ENCODE measurements around the gene KCNAB2. TPM values are rescaled to one million over a fixed set of nuclear protein-coding genes. Genes with fewer than 3 reads are reported as not detected.
"Not testable (repeated sequence)": the region's sequence is repeated elsewhere in the genome, so short reads cannot be mapped to it uniquely, and the experiment has no call there.

Gene KCNAB2
- total RNA-seq, 1 donor from 2014 or later = 8.8 TPM

DNA sequence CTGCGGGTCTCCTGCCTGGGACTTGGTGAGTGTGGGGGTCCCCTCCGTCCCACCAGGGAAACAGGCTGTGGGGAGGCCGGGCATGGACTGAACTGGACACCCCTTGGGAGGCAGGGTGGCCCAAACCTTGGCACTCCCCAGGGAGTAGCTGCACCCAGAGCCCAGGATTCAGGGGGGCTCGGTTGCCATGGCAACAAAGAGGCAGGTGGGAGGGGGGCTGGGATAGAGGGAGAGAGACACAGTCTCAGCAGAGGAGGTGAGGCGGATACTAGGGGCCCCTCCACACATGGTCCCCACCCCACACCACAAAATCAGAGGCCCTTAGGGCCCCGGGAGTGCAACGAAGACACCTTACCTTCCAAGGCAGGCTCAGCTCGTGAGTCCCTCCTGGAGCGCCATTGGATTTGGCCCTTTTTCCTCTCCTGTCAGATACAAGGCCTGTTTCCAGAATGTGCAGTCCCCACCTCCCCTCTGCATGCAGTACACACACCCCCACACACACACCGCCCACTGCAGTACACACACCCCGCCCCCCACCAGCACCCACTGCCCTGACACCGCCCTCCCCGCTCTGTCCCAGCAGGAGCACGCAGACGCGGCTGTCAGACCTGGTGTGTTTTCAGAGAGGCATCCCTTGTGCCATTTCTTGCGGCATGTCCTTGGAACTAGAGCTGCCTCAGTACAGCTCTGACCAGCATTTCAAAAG lies 27.2 kb downstream of the KCNAB2 start:
- H3K9me3 ChIP-seq = no peaks in the 10 kb centered on the region
- no peaks in the 10 kb centered on the region for H3K4me1 ChIP-seq
- no peak for DNase-seq (ENCODE audit: extremely low spot score in 2 of 2)
- H3K4me3 ChIP-seq = no peak overlapping the region
- H3K36me3 ChIP-seq = no peaks in the 10 kb centered on the region
- no peak for TF ChIP-seq POLR2AphosphoS5 (IDR thresholded peaks at IDR 0.05; ENCODE audit: insufficient read depth in 1 of 2, low read depth in 1 of 2)
- TF ChIP-seq POLR2A (IDR thresholded peaks at IDR 0.05) = no peak
- TF ChIP-seq, protein P1, sequence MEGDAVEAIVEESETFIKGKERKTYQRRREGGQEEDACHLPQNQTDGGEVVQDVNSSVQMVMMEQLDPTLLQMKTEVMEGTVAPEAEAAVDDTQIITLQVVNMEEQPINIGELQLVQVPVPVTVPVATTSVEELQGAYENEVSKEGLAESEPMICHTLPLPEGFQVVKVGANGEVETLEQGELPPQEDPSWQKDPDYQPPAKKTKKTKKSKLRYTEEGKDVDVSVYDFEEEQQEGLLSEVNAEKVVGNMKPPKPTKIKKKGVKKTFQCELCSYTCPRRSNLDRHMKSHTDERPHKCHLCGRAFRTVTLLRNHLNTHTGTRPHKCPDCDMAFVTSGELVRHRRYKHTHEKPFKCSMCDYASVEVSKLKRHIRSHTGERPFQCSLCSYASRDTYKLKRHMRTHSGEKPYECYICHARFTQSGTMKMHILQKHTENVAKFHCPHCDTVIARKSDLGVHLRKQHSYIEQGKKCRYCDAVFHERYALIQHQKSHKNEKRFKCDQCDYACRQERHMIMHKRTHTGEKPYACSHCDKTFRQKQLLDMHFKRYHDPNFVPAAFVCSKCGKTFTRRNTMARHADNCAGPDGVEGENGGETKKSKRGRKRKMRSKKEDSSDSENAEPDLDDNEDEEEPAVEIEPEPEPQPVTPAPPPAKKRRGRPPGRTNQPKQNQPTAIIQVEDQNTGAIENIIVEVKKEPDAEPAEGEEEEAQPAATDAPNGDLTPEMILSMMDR (IDR thresholded peaks at IDR 0.05) = no peak
- H3K27ac ChIP-seq = no peak overlapping the region
- intact Hi-C loops (cut with DNase I) = no loop called here
- no peaks in the 10 kb centered on the region for H3K27me3 ChIP-seq

GRCh38 chr1:6073480-6074053 lies 27.9 kb downstream of the KCNAB2 start:
- Histone ChIP-seq H3K27ac (no peak overlapping the region), H3K36me3 (no peaks in the 10 kb centered on the region), H3K4me3 (no peak overlapping the region), H3K9me3 (no peaks in the 10 kb centered on the region), H3K27me3 (no peaks in the 10 kb centered on the region), H3K4me1 (no peaks in the 10 kb centered on the region)
- intact Hi-C loops (cut with DNase I) = no loop called here
- DNase-seq (ENCODE audit: extremely low spot score in 2 of 2) = no peak
- TF ChIP-seq POLR2A (IDR thresholded peaks at IDR 0.05) (no peak), POLR2AphosphoS5 (IDR thresholded peaks at IDR 0.05; ENCODE audit: insufficient read depth in 1 of 2, low read depth in 1 of 2) (no peak)
- TF ChIP-seq, protein P1 (IDR thresholded peaks at IDR 0.05) = no peak

DNA sequence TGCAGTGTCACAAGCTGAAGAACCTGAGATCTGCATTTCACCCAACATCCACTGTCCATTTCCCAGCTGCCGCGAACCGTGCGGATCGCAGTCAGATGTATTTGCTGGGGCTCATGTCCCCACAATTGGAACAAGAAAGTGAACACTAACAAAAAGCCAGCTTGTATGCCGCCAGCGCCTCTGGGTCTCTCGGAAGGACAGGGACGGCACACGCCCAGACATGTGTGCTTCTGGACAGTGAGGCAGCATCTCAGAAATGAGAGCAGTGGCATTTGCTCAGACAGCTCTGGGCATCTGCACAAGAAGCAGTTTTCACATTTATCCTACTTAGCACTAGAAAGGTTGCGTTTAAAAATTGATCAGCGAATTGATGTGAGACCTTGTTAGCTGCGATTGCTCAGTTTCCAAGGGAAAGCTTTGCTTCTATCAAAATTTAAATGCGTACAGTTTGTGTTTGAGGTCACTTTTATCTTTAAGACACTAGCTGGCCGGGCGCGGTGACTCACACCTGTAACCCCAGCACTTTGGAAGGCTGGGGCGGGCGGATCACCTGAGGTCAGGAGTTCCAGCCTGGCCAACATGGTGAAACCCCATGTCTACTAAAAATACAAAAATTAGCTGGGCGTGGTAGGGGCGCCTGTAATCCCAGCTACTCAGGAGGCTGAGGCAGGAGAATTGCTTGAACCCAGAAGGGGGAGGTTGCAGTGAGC lies 28.7 kb downstream of the KCNAB2 start:
- DNase-seq (ENCODE audit: extremely low spot score in 2 of 2) = no peak
- H3K36me3 ChIP-seq = no peaks in the 10 kb centered on the region
- TF ChIP-seq POLR2AphosphoS5 (IDR thresholded peaks at IDR 0.05; ENCODE audit: insufficient read depth in 1 of 2, low read depth in 1 of 2) (no peak), POLR2A (IDR thresholded peaks at IDR 0.05) (no peak)
- TF ChIP-seq, protein P1 (IDR thresholded peaks at IDR 0.05) = no peak
- no peaks in the 10 kb centered on the region for H3K27me3 ChIP-seq
- no peak overlapping the region for H3K27ac ChIP-seq
- intact Hi-C loops (cut with DNase I) = no loop called here
- H3K9me3 ChIP-seq = no peaks in the 10 kb centered on the region
- H3K4me1 ChIP-seq = no peaks in the 10 kb centered on the region
- no peak overlapping the region for H3K4me3 ChIP-seq

DNA sequence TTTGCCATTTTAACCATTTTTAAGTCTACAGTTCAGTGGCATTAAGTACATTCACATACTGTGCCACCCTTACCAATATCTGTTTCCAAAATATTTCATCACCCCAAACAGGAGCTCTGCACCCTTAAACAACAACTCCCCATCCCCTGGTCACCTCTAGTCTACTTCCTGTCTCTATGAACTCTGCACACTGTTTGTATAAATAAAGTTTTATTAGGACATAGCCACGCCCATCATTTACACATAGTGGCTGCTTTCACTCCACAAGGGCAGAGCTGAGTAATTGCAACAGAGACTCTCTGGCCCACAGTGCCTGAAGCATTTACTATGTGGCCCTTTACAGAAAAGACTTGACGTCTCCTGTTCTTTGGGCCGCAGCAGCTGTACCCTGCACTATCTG lies 30.1 kb downstream of the KCNAB2 start:
- Histone ChIP-seq H3K4me3 (no peak overlapping the region), H3K36me3 (no peaks in the 10 kb centered on the region), H3K27me3 (no peaks in the 10 kb centered on the region), H3K27ac (no peak overlapping the region), H3K4me1 (no peaks in the 10 kb centered on the region), H3K9me3 (no peaks in the 10 kb centered on the region)
- intact Hi-C loops (cut with DNase I) = no loop called here
- DNase-seq (ENCODE audit: extremely low spot score in 2 of 2) = no peak
- TF ChIP-seq POLR2AphosphoS5 (IDR thresholded peaks at IDR 0.05; ENCODE audit: insufficient read depth in 1 of 2, low read depth in 1 of 2) (no peak), POLR2A (IDR thresholded peaks at IDR 0.05) (no peak)
- TF ChIP-seq, protein P1 (IDR thresholded peaks at IDR 0.05) = no peak

DNA sequence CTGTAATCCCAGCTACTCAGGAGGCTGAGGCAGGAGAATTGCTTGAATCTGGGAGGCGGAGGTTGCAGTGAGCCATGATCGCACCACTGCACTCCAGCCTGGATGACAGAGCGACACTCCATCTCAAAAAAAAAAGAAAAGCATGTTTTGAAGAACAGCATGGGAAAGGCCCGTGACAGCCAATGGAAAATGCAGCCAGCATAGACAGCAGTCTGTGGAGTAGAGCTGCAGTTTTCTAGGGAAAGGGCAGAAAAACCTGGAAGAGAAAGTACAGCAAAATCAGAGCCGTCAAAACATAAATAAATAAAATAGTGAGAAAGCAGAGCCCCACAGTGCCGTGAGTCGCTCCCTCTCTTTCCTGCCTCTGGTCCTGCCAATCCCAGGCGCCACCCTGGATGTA lies 31.4 kb downstream of the KCNAB2 start:
- H3K27me3 ChIP-seq; DNase-seq (ENCODE audit: extremely low spot score in 2 of 2); intact Hi-C loops (cut with DNase I); H3K4me3 ChIP-seq; H3K4me1 ChIP-seq; H3K9me3 ChIP-seq; H3K36me3 ChIP-seq; H3K27ac ChIP-seq: not testable (repeated sequence)
